OCI-LY7 (cell line): ENCODE data around the gene HAPLN3.

ENCODE experiments used
- EZH2phosphoT487 ChIP-seq: fragments of 200-600 bp; sonication (generic); IDR thresholded peaks from 2 replicates; pipeline ENCODE4 v1.6.1; 2018; ENCODE audit warnings: low read depth, borderline replicate concordance, mild to moderate bottlenecking, mixed run types, antibody characterized with exemption, low read length, moderate library complexity, mixed read lengths
- TF ChIP-seq, protein P1 (sequence below): fragments of 200-600 bp; sonication (generic); conservative IDR thresholded peaks from 2 replicates; pipeline ENCODE4 v1.5.1; 2014; ENCODE audit warnings: mild to moderate bottlenecking, antibody characterized with exemption, low read length, moderate library complexity, mixed read lengths

GRCh38 chr15:88917760-88918159 lies 22.4 kb upstream of the HAPLN3 start:
- TF ChIP-seq, protein P1, sequence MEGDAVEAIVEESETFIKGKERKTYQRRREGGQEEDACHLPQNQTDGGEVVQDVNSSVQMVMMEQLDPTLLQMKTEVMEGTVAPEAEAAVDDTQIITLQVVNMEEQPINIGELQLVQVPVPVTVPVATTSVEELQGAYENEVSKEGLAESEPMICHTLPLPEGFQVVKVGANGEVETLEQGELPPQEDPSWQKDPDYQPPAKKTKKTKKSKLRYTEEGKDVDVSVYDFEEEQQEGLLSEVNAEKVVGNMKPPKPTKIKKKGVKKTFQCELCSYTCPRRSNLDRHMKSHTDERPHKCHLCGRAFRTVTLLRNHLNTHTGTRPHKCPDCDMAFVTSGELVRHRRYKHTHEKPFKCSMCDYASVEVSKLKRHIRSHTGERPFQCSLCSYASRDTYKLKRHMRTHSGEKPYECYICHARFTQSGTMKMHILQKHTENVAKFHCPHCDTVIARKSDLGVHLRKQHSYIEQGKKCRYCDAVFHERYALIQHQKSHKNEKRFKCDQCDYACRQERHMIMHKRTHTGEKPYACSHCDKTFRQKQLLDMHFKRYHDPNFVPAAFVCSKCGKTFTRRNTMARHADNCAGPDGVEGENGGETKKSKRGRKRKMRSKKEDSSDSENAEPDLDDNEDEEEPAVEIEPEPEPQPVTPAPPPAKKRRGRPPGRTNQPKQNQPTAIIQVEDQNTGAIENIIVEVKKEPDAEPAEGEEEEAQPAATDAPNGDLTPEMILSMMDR = no peak
- no peak for TF ChIP-seq EZH2phosphoT487
